Measurements from ENCODE around the gene CUEDC1. TPM values are rescaled to one million over a fixed set of nuclear protein-coding genes. Genes with fewer than 3 reads are reported as not detected.

CUEDC1 gene
- total and polyA plus RNA-seq, 4 donors: 25.4 to 43.6 (median 34.8) TPM

GRCh38 chr17:57920916-57921703, 34.1 kb downstream of the CUEDC1 start:
- DNase-seq (peak in 1 of 2 donors; percentile 72), ATAC-seq (ENCODE audit: low FRiP score) (peak; percentile 68)
- Histone ChIP-seq H3K27me3 (ENCODE audit: control insufficient read depth in 1 of 2, insufficient read depth in 2 of 2, low read length in 1 of 2) (no peaks in the 10 kb centered on the region), H3K4me3 (ENCODE audit: low read length in 2 of 2) (no peak overlapping the region), H3K4me1 (ENCODE audit: control insufficient read depth in 1 of 2, insufficient read depth in 2 of 2, low read length in 2 of 2) (peaks cover 2 to 6% of the 10 kb centered on the region in 2 donors), H3K36me3 (ENCODE audit: control insufficient read depth in 1 of 2, insufficient read depth in 2 of 2, low read length in 1 of 2) (no peaks in the 10 kb centered on the region), H3K9me3 (ENCODE audit: control insufficient read depth, low read length) (no peaks in the 10 kb centered on the region), H3K27ac (ENCODE audit: low read depth in 1 of 2, low read length in 2 of 2) (peak overlapping the region; percentile 83 to 89)
- WGBS, 2 donors: 4 to 9% methylated on average over 13 of the region's 13 CpGs
- intact Hi-C loops (cut with DNase I): no loop called here

DNA sequence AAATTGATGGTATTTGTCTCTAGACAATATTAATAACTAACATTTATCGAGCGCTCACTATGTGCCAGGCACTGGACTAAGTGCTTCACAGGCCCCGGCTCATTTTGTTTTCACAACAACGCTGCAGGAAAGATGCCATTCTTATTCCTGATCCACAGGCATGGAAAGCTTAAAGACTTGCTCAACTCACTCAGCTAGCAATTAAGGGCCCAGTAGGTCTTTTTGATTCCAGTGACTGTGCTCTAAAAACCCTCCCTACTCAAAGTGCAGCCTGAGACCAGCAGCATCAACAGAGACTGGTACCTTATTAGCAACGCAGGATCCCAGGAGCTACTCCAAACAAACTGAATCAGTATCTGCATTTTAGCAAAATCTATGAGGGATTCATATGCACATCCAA, 35.3 kb downstream of the CUEDC1 start:
- no peaks in the 10 kb centered on the region for H3K27me3 ChIP-seq (ENCODE audit: control insufficient read depth in 1 of 2, insufficient read depth in 2 of 2, low read length in 1 of 2)
- DNase-seq: no peak
- no peaks in the 10 kb centered on the region for H3K9me3 ChIP-seq (ENCODE audit: control insufficient read depth, low read length)
- H3K4me1 ChIP-seq (ENCODE audit: control insufficient read depth in 1 of 2, insufficient read depth in 2 of 2, low read length in 2 of 2): peaks cover 2 to 6% of the 10 kb centered on the region in 2 donors
- H3K4me3 ChIP-seq (ENCODE audit: low read length in 2 of 2): no peak overlapping the region
- WGBS, 2 donors: 58 to 74% methylated on average over 5 of the region's 5 CpGs
- no peak overlapping the region for H3K27ac ChIP-seq (ENCODE audit: low read depth in 1 of 2, low read length in 2 of 2)
- H3K36me3 ChIP-seq (ENCODE audit: control insufficient read depth in 1 of 2, insufficient read depth in 2 of 2, low read length in 1 of 2): no peaks in the 10 kb centered on the region
- no peak for ATAC-seq (ENCODE audit: low FRiP score)
- intact Hi-C loops (cut with DNase I): no loop called here

GRCh38 chr17:57918017-57918895, 37.0 kb downstream of the CUEDC1 start:
- Histone ChIP-seq H3K27me3 (ENCODE audit: control insufficient read depth in 1 of 2, insufficient read depth in 2 of 2, low read length in 1 of 2) (no peaks in the 10 kb centered on the region), H3K4me3 (ENCODE audit: low read length in 2 of 2) (no peak overlapping the region), H3K4me1 (ENCODE audit: control insufficient read depth in 1 of 2, insufficient read depth in 2 of 2, low read length in 2 of 2) (peaks cover 2 to 6% of the 10 kb centered on the region in 2 donors), H3K27ac (ENCODE audit: low read depth in 1 of 2, low read length in 2 of 2) (no peak overlapping the region), H3K36me3 (ENCODE audit: control insufficient read depth in 1 of 2, insufficient read depth in 2 of 2, low read length in 1 of 2) (no peaks in the 10 kb centered on the region), H3K9me3 (ENCODE audit: control insufficient read depth, low read length) (no peaks in the 10 kb centered on the region)
- ATAC-seq (ENCODE audit: low FRiP score): no peak
- no peak for DNase-seq
- 43 to 49% methylated on average over 5 of the region's 5 CpGs for WGBS, 2 donors
- intact Hi-C loops (cut with DNase I): no loop called here

DNA sequence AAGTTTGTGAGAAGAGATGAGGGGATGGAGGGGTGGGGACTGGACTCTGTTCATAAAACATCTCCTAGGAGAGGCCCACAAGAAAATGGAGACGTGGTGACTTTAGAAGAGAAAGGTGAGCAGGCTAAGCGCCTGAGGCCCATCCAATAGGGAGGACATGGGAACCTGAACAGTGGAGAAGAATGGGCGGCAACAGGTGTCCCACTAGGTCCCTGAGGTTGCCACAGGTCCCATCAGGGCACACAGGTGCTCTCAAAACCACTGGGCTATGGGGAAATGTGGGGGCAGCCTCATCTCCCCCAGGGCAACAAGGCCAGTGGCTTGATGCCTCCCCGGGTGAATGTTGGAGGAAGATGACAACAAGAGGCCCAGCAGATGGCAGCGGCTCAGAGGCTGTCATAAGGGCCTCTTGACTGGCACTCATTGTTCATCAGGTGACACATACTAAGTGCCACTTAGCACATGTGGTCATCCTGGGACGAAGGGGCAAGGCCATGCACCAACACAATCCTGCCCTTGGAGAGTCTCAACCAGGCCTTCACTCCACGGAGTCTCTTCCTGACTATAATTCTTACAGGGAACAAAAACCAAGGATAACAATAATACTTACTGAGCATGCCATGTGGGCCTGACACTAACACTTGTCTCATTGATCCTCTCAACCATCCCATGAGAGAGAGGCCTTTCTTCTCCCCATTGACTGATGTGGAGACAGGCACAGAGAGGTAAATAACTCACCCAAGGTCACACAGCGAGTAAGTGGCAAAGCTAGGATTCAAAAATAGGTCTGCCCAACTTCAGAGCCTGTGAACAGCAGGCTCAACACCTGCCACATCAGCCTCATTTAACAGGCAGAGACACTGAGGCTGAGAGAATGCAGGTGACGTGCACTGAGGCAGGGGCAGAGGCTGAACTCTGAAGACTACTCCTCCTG, 38.0 kb downstream of the CUEDC1 start:
- ATAC-seq (ENCODE audit: low FRiP score) (no peak), DNase-seq (no peak)
- H3K36me3 ChIP-seq (ENCODE audit: control insufficient read depth in 1 of 2, insufficient read depth in 2 of 2, low read length in 1 of 2): no peaks in the 10 kb centered on the region
- H3K9me3 ChIP-seq (ENCODE audit: control insufficient read depth, low read length): no peaks in the 10 kb centered on the region
- no peak overlapping the region for H3K4me3 ChIP-seq (ENCODE audit: low read length in 2 of 2)
- WGBS, 2 donors: 92 to 95% methylated on average over 9 of the region's 9 CpGs
- H3K27me3 ChIP-seq (ENCODE audit: control insufficient read depth in 1 of 2, insufficient read depth in 2 of 2, low read length in 1 of 2): no peaks in the 10 kb centered on the region
- H3K4me1 ChIP-seq (ENCODE audit: control insufficient read depth in 1 of 2, insufficient read depth in 2 of 2, low read length in 2 of 2): peaks cover 2 to 5% of the 10 kb centered on the region in 2 donors
- intact Hi-C loops (cut with DNase I): no loop called here
- no peak overlapping the region for H3K27ac ChIP-seq (ENCODE audit: low read depth in 1 of 2, low read length in 2 of 2)

- WGBS, 2 donors: 71 to 76% methylated on average over 19 of the region's 19 CpGs
- ATAC-seq (ENCODE audit: low FRiP score) (peak; percentile 16), DNase-seq (no peak)
- Histone ChIP-seq H3K36me3 (ENCODE audit: control insufficient read depth in 1 of 2, insufficient read depth in 2 of 2, low read length in 1 of 2) (no peaks in the 10 kb centered on the region), H3K27me3 (ENCODE audit: control insufficient read depth in 1 of 2, insufficient read depth in 2 of 2, low read length in 1 of 2) (no peaks in the 10 kb centered on the region), H3K4me1 (ENCODE audit: control insufficient read depth in 1 of 2, insufficient read depth in 2 of 2, low read length in 2 of 2) (peaks cover 0 to 5% of the 10 kb centered on the region in 2 donors), H3K4me3 (ENCODE audit: low read length in 2 of 2) (no peak overlapping the region), H3K27ac (ENCODE audit: low read depth in 1 of 2, low read length in 2 of 2) (no peak overlapping the region), H3K9me3 (ENCODE audit: control insufficient read depth, low read length) (no peaks in the 10 kb centered on the region)
- intact Hi-C loops (cut with DNase I): no loop called here
These were observed 39.0 kb downstream of the CUEDC1 start for GRCh38 chr17:57915985-57916757.

- no peak overlapping the region for H3K4me3 ChIP-seq (ENCODE audit: low read length in 2 of 2)
- H3K4me1 ChIP-seq (ENCODE audit: control insufficient read depth in 1 of 2, insufficient read depth in 2 of 2, low read length in 2 of 2): peaks cover 0 to 5% of the 10 kb centered on the region in 2 donors
- ATAC-seq (ENCODE audit: low FRiP score) (peak; percentile 34), DNase-seq (no peak)
- no peak overlapping the region for H3K27ac ChIP-seq (ENCODE audit: low read depth in 1 of 2, low read length in 2 of 2)
- no peaks in the 10 kb centered on the region for H3K27me3 ChIP-seq (ENCODE audit: control insufficient read depth in 1 of 2, insufficient read depth in 2 of 2, low read length in 1 of 2)
- H3K9me3 ChIP-seq (ENCODE audit: control insufficient read depth, low read length): no peaks in the 10 kb centered on the region
- 17 to 25% methylated on average over 9 of the region's 9 CpGs for WGBS, 2 donors
- no peaks in the 10 kb centered on the region for H3K36me3 ChIP-seq (ENCODE audit: control insufficient read depth in 1 of 2, insufficient read depth in 2 of 2, low read length in 1 of 2)
- intact Hi-C loops (cut with DNase I): no loop called here
These were observed 39.7 kb downstream of the CUEDC1 start for GRCh38 chr17:57915544-57915943.

GRCh38 chr17:57914273-57915142, 40.7 kb downstream of the CUEDC1 start:
- H3K36me3 ChIP-seq (ENCODE audit: control insufficient read depth in 1 of 2, insufficient read depth in 2 of 2, low read length in 1 of 2): no peaks in the 10 kb centered on the region
- ATAC-seq (ENCODE audit: low FRiP score): no peak
- no peak overlapping the region for H3K4me3 ChIP-seq (ENCODE audit: low read length in 2 of 2)
- H3K27me3 ChIP-seq (ENCODE audit: control insufficient read depth in 1 of 2, insufficient read depth in 2 of 2, low read length in 1 of 2): no peaks in the 10 kb centered on the region
- H3K27ac ChIP-seq (ENCODE audit: low read depth in 1 of 2, low read length in 2 of 2): no peak overlapping the region
- intact Hi-C loops (cut with DNase I): no loop called here
- WGBS, 2 donors: 57 to 61% methylated on average over 5 of the region's 5 CpGs
- no peak for DNase-seq
- no peaks in the 10 kb centered on the region for H3K9me3 ChIP-seq (ENCODE audit: control insufficient read depth, low read length)
- H3K4me1 ChIP-seq (ENCODE audit: control insufficient read depth in 1 of 2, insufficient read depth in 2 of 2, low read length in 2 of 2): peaks cover 0 to 3% of the 10 kb centered on the region in 2 donors
